ENCODE results near the gene IFFO2.
A peak's percentile ranks its signal among the peaks of the same experiment; 100 is the strongest.

The IFFO2 gene

DNA sequence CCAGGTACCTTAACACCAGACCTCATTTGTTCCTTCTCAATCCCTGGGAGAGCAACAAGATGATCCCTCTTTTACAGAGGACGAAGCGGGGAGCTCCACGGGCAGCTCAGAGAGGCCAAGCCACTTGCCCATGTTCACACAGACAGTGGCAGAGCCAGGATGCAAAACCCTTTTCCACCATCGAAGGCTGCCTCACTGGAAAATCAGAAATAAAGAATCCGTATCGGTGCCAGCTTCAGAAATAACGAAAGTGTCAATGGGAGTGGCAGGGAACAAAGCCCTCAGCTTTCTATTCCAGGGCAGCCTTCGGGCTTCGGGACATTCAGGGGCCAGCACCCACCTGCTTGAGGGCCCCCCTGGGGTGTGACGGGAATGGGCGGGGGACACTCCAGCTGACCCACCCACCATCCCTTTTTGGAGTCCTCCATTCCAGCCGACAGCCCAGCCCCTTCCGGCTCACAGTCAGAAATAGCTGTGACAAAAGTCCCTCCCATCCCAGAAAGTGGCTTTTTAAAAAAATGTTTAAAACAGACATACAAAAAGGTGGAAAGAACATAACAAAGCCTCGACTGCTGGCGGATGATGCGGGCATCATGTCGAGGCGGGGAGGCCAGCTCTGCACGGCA, 6.0 kb downstream of the IFFO2 start:
- Histone ChIP-seq H3K27me3 (peaks cover 0 to 9% (median 0%) of the 10 kb centered on the region in 11 experiments; a peak in 7 of 22 replicates), H3K4me3 (peak overlapping the region; percentile 48 to 69 (median 56)), H3K4me1 (peaks cover 96 to 100% (median 100%) of the 10 kb centered on the region in 10 experiments), H3K9me3 (replicated peaks in 1 of 11) (no peaks in the 10 kb centered on the region), H3K36me3 (no peaks in the 10 kb centered on the region; a peak in 1 of 22 replicates), H3K9ac (peak overlapping the region; percentile 75 to 85 (median 80)), H3K27ac (peak overlapping the region; percentile 76 to 93 (median 88)), H3K4me2 (peak overlapping the region; percentile 90 to 100 (median 98)), H4K20me1 (peaks cover 13 to 70% (median 22%) of the 10 kb centered on the region in 11 experiments; a peak in 20 of 22 replicates)
- no peak for TF ChIP-seq Cebpa-rat (IDR thresholded peaks at IDR 0.05)

DNA sequence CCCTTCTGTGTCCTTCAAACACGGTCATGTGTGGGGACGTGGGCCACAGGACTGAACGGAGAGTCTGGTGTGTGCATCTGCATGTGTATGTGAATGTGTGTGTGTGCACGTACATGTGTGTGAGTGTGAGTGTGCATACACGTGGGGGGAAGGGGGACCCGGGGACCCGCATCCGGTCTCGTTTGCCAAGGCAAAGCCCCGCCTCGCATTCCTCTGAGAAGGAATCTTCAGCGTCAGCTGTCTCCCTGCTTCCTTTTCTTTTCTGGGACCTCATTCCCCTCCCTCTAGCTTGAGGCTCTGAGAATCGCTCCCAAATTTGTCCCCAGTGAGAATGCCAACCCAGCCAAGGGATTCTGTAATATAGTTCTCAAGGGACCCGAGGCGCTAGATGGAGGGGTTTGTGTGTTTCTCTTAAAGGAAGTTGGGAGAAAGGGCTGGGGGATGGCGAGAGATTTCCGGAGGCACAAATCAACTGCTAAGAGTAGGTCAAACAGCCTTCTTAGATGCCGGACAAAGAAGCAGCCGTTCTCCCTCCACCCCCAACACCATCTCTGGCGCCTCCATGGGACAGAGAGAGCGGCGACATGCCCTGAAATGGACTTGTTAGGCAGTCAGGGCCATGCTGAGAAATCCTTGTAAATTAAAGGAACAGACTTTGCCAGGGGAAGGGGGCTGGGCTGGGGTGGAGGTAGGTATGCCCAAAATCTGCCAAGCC, 6.6 kb downstream of the IFFO2 start:
- H3K9me3 ChIP-seq (replicated peaks in 1 of 11): no peaks in the 10 kb centered on the region
- H4K20me1 ChIP-seq: peaks cover 7 to 70% (median 15%) of the 10 kb centered on the region in 11 experiments; a peak in 17 of 22 replicates
- H3K36me3 ChIP-seq: no peaks in the 10 kb centered on the region; a peak in 1 of 22 replicates
- peak overlapping the region; percentile 48 to 69 (median 56) for H3K4me3 ChIP-seq
- peaks cover 0 to 4% (median 0%) of the 10 kb centered on the region in 11 experiments; a peak in 3 of 22 replicates for H3K27me3 ChIP-seq
- no peak for TF ChIP-seq Cebpa-rat (IDR thresholded peaks at IDR 0.05)
- H3K27ac ChIP-seq: peak overlapping the region; percentile 76 to 93 (median 88)
- H3K4me2 ChIP-seq: peak overlapping the region; percentile 90 to 100 (median 98)
- H3K9ac ChIP-seq: peak overlapping the region; percentile 75 to 85 (median 80)
- H3K4me1 ChIP-seq: peaks cover 96 to 100% (median 100%) of the 10 kb centered on the region in 10 experiments

DNA sequence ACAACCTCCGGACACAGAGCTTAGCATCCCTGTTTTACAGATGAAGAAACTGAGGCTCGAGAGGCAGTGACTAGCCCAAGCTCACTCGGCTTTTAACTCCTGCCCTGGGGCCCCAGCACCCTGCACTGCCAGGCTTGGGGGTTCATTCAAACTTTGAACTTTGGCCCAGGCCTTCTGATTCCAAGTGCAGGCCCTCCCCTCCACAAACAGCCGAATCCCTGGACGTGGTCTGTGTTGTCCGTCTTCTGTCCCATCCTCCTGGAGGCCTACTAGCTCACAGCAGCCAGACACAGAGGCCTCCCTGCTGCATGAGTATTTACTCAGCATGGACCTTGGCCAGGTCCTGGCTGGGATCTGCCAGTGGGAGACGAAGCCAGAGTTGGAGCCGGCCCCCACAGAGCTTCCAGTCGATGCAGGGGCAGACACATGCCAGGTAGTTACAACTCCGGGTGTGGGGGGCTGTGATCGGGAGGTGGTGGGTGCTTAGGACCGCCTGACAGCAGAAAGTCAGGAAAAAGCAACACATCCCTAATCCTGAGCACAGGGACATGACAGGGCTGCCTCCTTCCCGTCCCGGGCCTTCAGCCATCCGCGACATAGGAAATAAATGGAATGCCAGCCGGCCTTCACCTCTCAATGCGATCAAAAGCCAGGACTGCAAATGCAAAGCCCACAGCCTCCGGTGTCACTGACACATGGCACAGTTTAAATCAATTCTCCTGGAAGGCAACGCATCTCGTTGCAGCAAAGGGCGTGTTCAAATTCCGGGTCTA, 7.4 kb downstream of the IFFO2 start:
- Histone ChIP-seq H3K4me2 (peak overlapping the region; percentile 90 to 100 (median 98)), H3K4me1 (peaks cover 95 to 100% (median 98%) of the 10 kb centered on the region in 10 experiments), H3K9ac (peak overlapping the region; percentile 75 to 85 (median 80); a peak in 21 of 22 replicates), H3K9me3 (replicated peaks in 1 of 11) (no peaks in the 10 kb centered on the region), H3K27ac (peak overlapping the region; percentile 76 to 93 (median 88)), H3K27me3 (no peaks in the 10 kb centered on the region), H3K4me3 (peak overlapping the region; percentile 48 to 69 (median 56); a peak in 19 of 20 replicates), H3K36me3 (no peaks in the 10 kb centered on the region; a peak in 1 of 22 replicates), H4K20me1 (peaks cover 0 to 70% (median 8%) of the 10 kb centered on the region in 11 experiments; a peak in 17 of 22 replicates)
- no peak for TF ChIP-seq Cebpa-rat (IDR thresholded peaks at IDR 0.05)

DNA sequence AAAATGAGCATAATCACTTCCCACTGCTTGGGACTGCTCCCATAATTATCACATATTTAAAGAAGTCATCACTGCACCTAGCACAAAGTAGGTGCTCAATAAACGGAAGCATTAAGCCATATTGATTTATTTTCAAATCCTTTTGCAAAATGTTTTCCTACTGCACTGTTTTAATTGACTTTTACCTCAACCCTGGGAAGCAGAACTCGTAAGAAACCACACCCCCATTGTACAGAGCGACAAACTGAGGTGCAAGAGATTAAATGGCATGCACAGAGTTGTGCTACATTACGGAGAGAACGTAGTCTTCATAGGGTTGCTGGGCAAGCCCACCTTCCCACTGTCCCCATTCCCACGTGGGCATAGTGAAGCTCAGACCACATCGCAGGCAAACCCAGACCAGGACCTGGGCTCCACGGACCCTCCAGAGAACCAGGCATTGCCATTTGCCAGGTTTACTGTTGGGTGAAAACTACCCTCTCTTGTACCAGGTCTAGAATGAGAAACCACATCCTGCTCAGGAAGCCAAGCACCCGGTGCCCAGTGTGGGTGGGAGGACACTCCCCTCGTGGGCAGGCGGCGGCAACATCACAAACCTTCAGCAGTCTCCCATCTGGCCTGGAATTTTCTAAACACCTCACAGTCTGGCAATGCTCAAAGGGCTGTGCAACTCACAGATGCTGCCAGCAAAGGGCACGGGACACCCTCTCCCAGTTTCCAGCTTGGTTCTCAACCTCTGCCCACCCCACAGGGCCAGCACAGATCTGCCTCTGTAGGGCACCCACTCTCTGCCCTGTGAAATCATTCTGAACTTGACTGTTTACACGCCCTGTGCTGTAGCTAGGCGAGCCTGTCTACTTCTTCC, 8.2 kb downstream of the IFFO2 start:
- peak overlapping the region in 10 of 11 experiments; percentile 76 to 93 (median 88); a peak in 20 of 22 replicates for H3K27ac ChIP-seq
- peaks cover 0 to 70% (median 0%) of the 10 kb centered on the region in 11 experiments; a peak in 7 of 22 replicates for H4K20me1 ChIP-seq
- peak overlapping the region; percentile 75 to 85 (median 80); a peak in 20 of 22 replicates for H3K9ac ChIP-seq
- no peak for TF ChIP-seq Cebpa-rat (IDR thresholded peaks at IDR 0.05)
- H3K4me2 ChIP-seq: peak overlapping the region; percentile 90 to 100 (median 98)
- no peaks in the 10 kb centered on the region for H3K27me3 ChIP-seq
- 0 out of 22 replicates have a peak, but pooled peaks cover 0 to 6% (median 0%) of the 10 kb centered on the region in 11 experiments for H3K36me3 ChIP-seq
- H3K9me3 ChIP-seq (replicated peaks in 1 of 11): no peaks in the 10 kb centered on the region
- peaks cover 87 to 99% (median 90%) of the 10 kb centered on the region in 10 experiments for H3K4me1 ChIP-seq
- peak overlapping the region in 7 of 10 experiments; percentile 9 to 58 (median 49); a peak in 8 of 20 replicates for H3K4me3 ChIP-seq

DNA sequence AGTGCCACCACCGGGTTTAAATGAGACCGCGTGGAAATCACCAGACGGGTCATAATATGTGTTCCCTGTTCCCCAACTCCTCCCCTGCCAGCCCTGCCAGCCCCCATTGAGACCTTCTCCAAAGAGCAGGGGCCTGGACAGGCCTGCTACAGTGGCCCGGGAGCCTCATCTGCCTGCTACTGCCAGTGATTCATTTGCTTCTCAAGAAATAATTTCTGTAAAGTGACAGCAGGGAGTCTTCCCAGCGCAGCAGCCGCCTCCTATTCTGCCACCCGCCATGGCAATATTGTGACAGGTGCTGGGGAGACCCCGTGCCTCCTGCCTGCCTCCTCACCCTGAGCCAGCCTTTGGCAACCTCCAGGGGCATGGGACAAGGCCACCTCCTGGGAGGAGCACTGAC, 8.9 kb downstream of the IFFO2 start:
- H3K27me3 ChIP-seq: no peaks in the 10 kb centered on the region
- H3K4me1 ChIP-seq: peaks cover 80 to 99% (median 84%) of the 10 kb centered on the region in 10 experiments
- H3K4me3 ChIP-seq: 0 out of 20 replicates have a peak overlapping the region, but pooled peaks of 1 of the 10 experiments have one; percentile 49
- peak overlapping the region; percentile 10 to 84 (median 49); a peak in 11 of 22 replicates for H3K9ac ChIP-seq
- 0 out of 22 replicates have a peak, but pooled peaks cover 0 to 8% (median 0%) of the 10 kb centered on the region in 11 experiments for H3K36me3 ChIP-seq
- no peak for TF ChIP-seq Cebpa-rat (IDR thresholded peaks at IDR 0.05)
- peak overlapping the region in 10 of 11 experiments; percentile 21 to 93 (median 88); a peak in 20 of 22 replicates for H3K27ac ChIP-seq
- peaks cover 0 to 71% (median 0%) of the 10 kb centered on the region in 11 experiments; a peak in 6 of 22 replicates for H4K20me1 ChIP-seq
- no peaks in the 10 kb centered on the region for H3K9me3 ChIP-seq (replicated peaks in 1 of 11)
- H3K4me2 ChIP-seq: peak overlapping the region; percentile 90 to 100 (median 98)

DNA sequence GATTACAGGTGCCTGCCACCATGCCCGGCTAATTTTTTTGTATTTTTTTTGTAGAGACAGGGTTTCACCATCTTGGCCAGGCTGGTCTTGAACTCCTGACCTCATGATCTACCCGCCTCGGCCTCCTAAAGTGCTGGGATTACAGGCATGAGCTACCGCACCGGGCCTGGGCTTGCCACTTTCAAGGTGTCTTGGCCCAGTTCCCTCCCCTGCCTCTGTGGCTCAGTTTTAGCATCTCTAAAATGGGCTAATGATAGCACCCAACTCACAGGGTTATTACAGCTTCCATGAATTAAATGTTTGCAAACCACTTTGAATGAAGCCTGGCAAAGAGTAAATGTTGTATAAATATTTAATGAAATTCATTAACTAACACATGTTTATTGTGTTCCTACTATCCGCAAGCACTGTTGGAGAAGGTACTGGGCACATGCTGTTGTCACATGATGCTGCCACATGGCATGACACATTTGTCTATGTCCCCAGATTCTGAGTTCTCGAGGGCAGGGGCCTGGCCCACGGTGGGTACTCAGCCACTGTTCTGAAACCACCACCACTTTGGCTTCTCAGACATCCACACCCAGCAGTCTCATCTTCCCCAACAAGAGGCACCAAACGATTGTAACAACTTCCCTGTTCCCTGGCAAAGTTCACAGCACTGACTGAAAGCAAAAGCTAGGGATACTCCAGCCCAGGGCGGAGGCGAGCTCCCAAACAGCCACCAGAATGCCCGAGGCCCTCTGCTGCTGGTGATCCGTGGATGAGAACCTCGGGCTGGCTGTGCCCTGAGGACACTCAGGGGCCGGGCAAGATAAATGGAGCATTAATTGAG, 9.7 kb downstream of the IFFO2 start:
- no peak for TF ChIP-seq Cebpa-rat (IDR thresholded peaks at IDR 0.05)
- Histone ChIP-seq H3K27ac (peak overlapping the region in 10 of 11 experiments; percentile 21 to 93 (median 88); a peak in 18 of 22 replicates), H3K4me2 (peak overlapping the region; percentile 90 to 100 (median 98)), H3K36me3 (peaks cover 0 to 8% (median 0%) of the 10 kb centered on the region in 11 experiments; a peak in 1 of 22 replicates), H3K4me3 (no peak overlapping the region), H3K9ac (peak overlapping the region; percentile 9 to 84 (median 46); a peak in 13 of 22 replicates), H3K4me1 (peaks cover 74 to 99% (median 81%) of the 10 kb centered on the region in 10 experiments), H3K27me3 (no peaks in the 10 kb centered on the region), H4K20me1 (peaks cover 0 to 70% (median 6%) of the 10 kb centered on the region in 11 experiments; a peak in 12 of 22 replicates), H3K9me3 (replicated peaks in 1 of 11) (no peaks in the 10 kb centered on the region)
